Measurements from ENCODE around the gene KRAS.

The KRAS gene

DNA sequence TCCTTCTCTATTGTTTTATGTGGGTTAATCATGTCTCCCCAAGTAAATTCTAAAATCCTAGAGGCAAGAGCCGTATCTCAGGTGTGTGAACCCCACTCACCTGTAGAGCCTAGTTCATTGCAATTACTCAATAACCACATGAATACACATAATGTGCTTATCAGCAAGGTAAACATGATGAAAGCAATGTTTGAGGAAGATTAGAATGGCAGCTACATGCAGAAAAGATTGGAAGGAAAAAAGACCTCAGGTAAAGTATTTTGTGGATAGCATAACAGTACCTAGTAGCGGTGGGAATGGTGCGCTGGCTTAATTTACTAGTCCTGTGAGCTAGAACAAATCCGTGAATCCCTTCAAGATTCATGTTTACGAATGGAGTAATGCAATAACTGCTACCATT is 5.3 kb upstream of the KRAS start:
- DNase-seq (ENCODE audit: low read depth) = no peak

DNA sequence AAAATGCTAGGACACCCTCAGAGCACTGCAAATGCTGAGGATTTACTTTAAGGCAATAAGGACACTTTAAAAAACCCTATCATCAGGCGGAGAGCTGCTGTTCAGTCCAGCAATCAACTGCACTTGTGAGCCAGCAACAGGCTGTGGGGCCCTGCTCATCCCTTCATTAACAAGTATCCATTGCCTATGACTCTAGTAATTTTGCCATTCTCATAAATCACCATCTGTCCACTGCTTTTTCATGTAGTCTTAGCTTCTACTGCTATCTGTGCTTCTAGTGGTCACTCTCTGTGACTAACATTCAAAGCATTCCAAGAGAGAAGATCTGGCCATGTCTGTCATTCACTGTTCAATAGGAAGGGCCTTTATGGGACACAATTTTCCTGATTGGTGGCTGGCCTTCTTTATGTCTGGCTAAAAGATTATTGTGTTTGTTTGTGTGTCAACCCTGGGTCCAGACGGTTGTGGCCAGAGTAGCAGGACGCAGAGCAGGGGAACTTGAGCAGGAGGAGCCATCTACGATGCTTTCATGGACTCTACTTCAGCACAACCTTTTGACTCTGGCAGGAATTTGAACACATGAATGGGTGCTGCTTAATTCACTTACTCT is 3.6 kb upstream of the KRAS start:
- no peak for DNase-seq (ENCODE audit: low read depth)

DNA sequence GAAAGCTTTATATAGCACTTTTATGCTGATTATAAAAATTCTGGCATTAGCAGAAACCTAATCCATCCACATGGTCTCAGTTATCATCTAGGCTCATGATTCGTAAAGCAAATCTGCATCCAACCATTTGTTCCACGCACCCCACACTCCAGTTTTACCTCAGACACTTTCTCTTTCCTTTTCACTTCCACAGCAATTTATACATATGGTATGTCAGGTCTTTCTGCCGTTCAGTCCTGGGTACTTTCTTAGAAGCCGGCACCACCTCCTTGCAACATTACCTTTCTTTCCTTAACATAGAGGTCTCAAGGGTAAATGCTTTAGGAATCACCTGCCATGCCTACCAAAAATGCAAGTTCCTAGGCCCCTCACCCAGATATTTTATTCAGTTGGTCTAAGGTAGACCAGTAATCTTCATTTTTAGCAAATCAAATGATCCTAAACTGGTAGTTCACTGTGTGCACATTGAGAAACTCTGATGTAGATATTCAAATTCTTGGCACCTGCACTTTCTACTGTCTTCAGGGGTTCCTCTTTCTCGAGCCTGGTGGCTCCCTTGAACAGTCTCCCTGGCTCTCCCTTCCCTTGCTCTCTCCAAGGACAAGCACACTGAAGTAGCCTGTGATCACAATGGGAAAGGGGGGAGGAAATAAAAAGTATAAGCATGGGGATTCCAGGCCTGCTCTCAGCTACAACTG is 2.8 kb upstream of the KRAS start:
- DNase-seq (ENCODE audit: low read depth) = no peak

DNA sequence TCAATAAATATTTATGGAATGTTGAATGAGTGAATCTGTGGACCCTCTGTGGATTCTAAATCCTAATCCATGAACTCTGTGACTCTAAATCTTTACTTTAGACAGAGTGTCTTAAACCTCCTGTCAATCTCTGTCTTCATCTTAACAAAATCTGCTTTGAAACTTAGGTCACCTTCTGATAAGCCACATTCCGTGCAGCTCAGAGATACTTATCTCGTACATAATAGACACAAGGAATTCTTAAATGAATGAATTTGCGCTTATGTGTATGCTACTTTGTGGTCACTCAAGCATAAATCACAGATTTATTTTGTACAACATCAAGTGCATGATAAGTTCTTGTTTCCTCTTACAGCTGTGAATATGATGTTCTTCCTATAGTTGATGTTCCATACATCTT is 2.2 kb upstream of the KRAS start:
- DNase-seq (ENCODE audit: low read depth) = no peak

DNA sequence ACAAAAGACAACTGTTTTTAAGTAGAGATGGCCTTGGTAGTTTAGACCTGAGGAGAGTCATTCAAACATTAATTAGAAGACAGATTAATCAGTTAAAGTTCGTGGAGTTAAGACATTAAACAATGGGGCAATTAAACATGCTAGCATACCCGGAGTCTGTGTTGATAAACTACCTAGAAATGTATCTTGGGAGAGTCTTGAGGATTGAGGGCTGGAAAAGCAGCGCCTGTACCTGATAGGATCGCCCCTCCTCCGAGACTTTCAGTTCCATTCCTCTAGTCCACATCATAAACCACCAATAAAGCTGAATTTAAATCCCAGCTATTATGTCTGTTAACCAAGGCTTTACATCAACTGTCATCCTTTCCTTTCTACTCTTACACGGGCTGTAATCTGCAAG is 1.0 kb upstream of the KRAS start:
- no peak for DNase-seq (ENCODE audit: low read depth)

DNA sequence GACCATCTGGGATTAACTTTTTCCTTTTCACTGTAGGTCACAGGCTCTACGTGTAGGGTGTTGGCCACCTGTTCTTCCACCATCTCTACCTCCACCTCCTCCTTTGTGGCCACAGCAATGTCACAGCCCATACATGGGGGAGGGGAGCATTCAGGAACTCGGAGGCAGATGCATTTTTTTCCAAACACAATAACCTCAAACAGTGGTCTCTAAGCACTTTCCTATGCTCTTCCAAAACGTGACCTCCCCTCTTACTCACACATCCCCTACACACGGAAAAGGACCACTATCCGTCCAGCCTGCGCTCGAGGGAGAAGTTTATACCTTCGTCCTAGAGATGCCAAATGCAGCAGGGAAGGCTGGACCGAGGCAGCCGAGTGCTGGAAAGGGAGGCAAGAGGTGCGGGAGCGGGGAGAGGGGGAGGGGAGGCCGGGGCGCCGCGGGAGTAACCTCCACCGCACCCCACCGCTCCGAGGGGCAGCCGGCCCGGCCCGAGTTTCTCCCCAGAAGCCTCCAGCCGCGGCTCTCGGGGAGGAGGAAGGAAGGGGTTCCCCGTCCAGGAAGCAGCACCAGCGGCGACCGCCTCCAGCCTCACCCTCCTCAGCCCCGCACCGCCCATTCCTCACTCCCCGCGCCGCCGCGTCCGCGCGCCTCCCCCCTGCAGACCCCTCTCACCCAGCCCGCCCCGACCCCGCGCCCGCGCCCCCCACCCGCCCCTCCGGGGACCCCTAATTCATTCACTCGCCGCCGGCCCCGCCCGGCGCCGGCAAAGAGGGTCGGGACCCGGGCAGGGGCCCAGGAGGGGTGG is 594 bp downstream of the KRAS start:
- no peak for DNase-seq (ENCODE audit: low read depth)

DNA sequence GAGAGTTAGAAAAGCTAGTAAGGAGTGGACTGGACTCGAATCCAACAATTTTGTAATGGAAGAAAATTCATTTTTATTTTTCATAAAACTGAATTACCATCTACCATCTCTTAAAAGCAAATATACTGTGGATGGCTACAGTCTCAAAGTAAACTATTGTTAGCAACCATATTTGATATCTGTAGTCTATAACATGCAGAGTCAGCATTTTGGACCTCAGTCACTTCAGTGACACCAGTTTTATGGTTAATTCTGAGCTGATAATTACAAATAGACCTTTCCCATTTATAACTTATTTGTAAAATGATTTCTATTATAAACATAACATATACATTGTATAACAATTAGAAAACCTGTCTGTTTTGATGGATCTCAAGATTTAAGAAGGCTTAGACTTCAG is 2.0 kb downstream of the KRAS start:
- DNase-seq (ENCODE audit: low read depth) = no peak

DNA sequence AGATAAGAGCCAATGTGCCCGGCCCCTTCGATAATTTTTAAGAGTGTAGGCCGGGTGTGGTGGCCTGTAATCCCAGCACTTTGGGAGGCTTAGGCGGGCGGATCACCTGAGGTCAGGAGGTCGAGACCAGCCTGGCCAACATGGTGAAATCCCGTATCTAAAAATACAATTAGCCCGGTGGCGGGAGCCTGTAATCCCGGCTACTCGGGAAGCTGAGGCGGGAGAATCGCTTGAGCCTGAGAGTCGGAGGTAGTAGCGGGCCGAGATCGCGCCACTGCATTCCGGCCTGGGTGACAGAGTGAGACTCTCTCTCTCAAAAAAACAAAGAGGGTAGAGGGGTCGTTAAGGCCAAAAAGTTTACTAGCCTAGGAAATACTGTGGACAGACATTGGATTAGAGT is 2.6 kb downstream of the KRAS start:
- DNase-seq (ENCODE audit: low read depth) = no peak

DNA sequence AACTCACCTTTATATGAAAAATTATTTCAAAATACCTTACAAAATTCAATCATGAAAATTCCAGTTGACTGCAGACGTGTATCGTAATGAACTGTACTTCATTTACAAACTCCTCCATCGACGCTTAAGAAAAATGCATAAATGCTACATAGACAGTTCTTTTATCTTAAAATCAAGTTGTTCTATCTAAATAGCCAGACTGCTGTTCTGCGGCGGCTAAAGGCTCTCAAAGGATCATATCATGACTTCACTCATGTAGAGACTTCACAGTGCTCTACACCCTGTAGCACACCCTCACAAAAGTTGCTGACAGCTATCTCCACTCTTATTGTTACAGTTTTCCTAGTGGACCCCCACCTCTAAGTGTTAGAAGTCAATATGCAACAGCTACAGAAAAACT is 5.2 kb downstream of the KRAS start:
- DNase-seq (ENCODE audit: low read depth) = no peak

DNA sequence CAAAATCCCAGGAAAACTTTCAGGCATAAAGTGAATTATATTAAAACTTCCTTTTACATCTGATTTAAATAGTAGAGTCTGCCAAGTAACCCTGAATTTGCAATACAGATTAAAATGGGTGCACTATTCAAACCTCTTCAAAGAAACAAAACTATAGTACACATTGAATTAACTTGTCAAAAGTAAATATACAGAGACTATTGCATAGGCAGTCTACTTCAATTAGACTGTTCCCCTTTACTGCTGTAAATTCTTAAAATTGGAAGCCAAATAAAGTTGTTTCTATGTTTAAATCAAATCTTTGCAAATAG is 7.1 kb downstream of the KRAS start:
- no peak for DNase-seq (ENCODE audit: low read depth)

DNA sequence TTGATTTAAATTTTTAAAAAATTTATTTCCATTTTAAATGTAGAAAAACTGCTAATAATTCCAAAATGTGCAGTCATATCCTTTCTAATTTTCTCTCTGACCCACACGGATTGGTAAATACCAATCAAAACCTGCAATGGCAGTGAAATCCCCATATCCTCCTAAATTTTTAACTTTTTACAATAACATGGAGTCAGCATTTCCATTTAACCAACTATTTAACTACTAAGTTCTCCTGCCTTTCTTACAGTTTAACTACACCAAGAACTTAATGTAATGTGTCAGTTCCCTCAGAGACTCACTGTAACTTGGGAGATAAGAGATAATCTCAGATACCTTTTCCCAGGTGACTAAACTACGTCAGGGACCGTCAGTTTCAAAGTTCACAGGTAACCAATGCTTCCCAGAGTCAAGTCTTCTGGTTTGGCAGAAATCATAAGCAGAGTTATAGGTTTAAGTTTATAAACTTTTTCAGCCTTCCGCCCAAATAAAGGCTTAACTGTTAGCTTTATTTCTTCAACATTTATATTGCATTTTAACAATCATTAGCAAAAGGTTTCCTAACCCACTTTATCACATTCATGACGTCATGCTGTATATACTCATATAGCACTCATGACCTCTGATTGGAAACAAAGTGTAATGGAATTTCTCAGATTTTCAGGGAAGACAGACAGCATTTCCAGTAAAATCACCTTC is 7.6 kb downstream of the KRAS start:
- no peak for DNase-seq (ENCODE audit: low read depth)

DNA sequence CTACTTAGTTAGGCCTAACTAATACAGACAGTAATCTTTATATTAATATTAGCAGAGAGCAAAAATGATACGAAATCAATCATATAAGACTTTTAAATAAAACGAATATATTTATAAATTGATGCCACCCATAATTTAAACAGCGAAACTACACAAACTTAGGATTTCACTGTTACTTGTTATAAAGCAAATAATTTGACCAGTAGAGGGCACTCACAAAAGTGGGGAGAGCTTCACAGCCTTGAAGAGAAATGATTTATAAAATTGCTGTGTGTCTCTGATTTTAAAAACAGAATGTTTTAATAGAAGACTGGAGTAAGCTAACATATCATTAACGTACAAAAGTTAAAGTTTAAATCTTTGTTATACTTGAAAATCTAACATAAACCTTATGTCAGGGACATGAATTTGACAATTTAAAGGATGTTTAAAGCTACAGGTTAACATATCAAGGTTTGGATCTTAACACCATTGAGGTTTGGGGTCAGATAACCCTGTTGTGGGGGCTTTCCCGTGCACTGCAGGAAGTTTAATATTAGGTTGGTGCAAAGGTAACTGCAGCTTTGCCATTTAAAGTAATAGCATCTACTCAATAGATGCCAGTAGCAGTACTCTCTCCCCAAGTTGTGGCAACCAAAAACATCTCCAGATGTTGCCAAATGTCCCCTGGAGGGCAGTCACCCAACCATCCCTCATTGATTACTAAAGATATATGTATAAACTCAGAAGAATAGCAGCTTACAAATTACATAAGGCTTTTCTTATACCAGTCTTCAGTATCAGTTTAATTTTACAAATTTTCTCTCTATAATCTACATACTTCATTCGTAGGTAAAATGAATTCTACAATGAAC is 9.3 kb downstream of the KRAS start:
- no peak for DNase-seq (ENCODE audit: low read depth)

DNA sequence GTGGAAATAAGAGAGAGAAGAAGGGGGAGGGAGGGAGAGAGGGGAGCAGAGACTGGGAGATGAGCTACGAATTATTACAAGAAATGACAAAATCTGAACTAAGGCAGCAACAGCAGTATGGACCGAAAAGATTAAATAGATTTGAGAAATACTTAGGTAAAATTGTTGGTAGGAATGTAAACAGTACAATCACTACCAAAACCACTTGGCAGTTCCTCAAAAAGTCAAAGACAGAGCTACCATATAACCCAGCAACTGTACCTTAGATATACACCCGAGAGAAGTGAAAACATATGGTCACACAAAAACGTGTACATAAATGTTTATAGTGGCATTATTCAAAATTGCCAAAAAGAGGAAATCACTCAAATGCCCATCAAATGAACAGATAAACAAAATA is 14.1 kb downstream of the KRAS start:
- DNase-seq (ENCODE audit: low read depth) = no peak

DNA sequence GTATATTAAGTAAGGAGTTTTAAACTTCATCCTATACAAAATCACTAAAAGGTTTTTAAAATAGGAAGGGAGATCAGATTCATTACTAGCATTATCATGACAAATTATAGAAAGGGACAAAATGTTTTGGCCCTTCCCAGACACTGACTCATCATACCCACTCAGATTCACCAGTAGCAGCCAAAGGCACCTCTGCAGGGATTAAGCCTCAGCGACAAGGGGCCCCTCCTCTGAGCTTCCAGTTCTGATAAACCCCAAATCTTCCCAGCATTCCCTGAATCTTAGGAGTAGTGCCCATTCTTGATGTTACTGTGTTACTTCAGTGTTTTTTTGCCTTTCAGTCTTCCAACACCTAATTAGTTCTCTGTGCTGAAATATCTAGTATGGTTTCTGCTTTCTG is 14.5 kb downstream of the KRAS start:
- DNase-seq (ENCODE audit: low read depth) = no peak

DNA sequence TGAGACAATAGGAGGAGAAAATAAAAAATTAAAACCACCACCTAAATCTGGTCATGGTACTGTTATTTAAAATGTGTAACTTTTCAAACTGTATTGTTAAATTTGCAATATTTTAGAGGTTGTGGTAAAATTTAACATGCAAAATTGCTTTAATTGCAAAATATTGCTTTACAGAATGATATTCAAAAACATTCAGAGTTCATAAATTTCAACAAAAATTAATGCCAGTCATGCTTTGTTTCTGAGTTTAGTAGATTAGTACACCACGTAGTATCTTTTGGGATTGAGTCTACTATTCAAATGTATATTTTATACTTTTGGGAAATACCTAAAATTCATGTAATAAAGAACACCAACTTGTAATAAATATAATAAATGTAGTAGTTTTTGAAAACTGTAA is 37.4 kb downstream of the KRAS start:
- DNase-seq (ENCODE audit: low read depth) = no peak

DNA sequence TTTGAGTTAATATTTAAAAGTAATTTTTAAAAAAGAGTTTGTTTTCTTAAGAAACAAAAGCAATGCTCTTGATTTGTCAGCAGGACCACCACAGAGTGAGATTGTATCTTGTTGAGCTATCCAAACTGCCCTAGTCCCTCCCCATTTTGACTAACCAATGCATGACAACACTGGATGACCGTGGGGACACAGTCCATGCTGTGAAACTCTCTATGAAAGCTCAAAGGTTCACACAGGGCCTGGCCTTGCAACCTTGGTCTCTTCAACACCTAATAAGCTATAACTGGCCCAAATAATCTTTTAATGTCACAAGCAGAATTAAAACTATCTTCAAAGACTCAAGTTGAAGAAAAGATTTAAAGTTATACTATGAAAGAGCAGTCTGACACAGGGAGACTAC is 42.2 kb downstream of the KRAS start:
- no peak for DNase-seq (ENCODE audit: low read depth)

DNA sequence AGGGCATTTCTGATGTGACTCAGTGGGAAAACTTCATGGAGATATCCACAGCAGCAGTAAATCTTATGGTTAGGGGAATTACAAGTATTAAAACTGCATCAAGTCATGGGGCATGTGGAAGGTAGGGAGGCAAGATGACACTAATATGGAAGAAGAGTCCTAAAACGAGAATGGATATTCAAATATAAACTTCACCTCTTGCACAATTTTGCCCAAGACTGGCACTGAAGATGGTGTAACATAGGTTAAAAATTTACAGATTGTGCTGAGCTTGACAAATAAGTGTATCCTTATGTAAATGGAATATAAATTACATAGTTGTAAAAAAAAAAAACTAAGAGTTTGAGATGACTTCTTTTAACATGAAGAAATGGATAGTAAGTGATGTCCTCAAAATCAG is 42.9 kb downstream of the KRAS start:
- no peak for DNase-seq (ENCODE audit: low read depth)

DNA sequence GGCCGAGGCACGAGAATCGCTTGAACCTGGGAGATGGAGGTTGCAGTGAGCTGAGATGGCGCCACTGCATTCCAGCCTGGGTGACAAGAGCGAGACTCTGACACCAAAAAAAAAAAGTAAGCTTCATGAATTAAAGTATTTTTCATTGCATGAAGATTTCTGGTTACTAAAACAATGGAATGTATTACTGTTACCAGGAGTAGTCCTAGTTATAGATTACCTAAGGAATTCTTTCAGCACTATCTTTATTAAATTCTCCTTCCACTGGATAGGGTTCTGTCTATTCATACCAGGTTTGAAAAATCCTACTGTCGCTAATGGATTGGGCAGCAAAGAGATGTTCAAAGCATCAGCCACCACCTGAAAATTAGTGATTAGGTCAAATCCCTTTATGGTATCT is 43.3 kb downstream of the KRAS start:
- no peak for DNase-seq (ENCODE audit: low read depth)

DNA sequence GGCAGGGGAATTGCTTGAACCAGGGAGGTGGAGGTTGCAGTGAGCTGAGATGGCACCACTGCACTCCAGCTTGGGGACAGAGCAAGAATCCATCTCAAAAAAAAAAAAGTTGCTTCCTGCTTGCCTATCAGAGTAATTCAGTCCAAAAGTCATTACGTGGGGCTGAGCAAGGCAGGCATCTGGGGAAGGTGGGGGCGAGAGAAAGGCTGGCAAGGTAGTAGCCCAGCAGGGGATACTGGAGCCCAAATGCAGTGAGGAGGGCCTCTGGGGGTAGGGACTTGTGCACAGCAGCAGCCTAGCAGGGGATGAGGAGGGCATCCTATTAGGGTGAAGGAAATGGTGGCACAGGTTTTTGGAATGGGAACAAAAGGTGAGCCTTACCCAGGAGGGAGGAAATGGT is 48.6 kb downstream of the KRAS start:
- DNase-seq (ENCODE audit: low read depth) = no peak

DNA sequence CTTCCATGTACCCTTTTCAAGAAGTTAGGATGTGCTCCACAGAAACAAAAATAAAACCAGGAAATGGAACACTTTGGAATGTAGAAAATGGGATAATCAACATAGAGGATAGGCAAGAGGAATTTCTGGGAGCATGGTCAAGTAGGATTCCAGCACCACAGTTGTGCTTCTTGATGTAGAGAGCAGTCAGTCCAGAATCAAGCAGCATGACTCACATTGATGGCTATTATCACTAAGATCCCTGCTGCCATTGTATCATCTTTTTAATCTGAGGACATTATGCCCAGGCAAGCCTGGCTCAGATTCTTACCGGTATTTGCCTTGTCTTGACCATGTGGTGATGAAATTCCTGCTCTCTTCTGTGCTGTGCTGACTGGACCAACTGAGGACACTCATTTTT is 50.0 kb downstream of the KRAS start:
- peak; percentile 33 for DNase-seq (ENCODE audit: low read depth)

DNA sequence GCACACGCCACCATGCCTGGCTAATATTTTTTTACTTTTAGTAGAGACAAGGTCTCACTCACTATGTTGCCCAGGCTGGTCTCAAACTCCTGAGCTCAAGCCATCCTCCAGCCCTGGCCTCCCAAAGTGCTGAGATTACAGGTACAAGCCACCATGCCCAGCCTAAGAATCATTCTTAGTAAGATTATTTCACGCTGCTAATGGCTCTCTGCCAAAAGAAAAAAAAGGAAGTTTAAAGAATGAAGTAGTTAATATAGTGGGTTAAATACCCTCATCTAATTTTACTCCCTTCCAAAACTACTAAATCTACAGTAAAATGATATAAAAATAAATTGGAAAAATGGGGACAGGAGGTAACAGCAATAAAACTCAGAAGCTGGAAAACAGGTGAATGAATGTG is 53.1 kb downstream of the KRAS start:
- DNase-seq (ENCODE audit: low read depth) = no peak
